HepG2 (cell line): ENCODE data around the gene TRIM7. TPM values are rescaled to one million over a fixed set of nuclear protein-coding genes. Genes with fewer than 3 reads are reported as not detected.

Source experiments
- ATRX ChIP-seq: sonication (generic); formaldehyde crosslinking; IDR thresholded peaks from 2 replicates; pipeline ENCODE4 v1.4.0; 2020; ENCODE audit warnings: missing genetic modification reagents, borderline replicate concordance
- FOXM1 ChIP-seq: sonication (generic); formaldehyde crosslinking; IDR thresholded peaks from 2 replicates; pipeline ENCODE4 v1.5.0; 2020; ENCODE audit warnings: missing genetic modification reagents
- GATAD2A ChIP-seq: IDR thresholded peaks from 2 replicates; pipeline ENCODE4 v1.6.1; 2016
- GLI4 ChIP-seq: sonication (generic); formaldehyde crosslinking; IDR thresholded peaks from 2 replicates; pipeline ENCODE4 v1.5.1; 2020; ENCODE audit warnings: missing genetic modification reagents, mild to moderate bottlenecking, moderate library complexity, borderline replicate concordance
- SIN3A ChIP-seq: IDR thresholded peaks from 2 replicates; pipeline ENCODE4 v1.6.1; 2011; ENCODE audit warnings: low read depth, mild to moderate bottlenecking, control low read depth, low read length, borderline replicate concordance
- ZNF232 ChIP-seq: sonication (generic); formaldehyde crosslinking; IDR thresholded peaks from 2 replicates; pipeline ENCODE4 v1.4.0; 2020; ENCODE audit warnings: missing genetic modification reagents, borderline replicate concordance
- ZNF589 ChIP-seq: sonication (generic); formaldehyde crosslinking; conservative IDR thresholded peaks from 2 replicates; pipeline ENCODE4 v1.8.0; 2022; ENCODE audit warnings: mild to moderate bottlenecking, moderate library complexity, missing genetic modification reagents
- ZNF713 ChIP-seq: sonication (generic); formaldehyde crosslinking; IDR thresholded peaks from 2 replicates; pipeline ENCODE4 v1.4.0; 2020; ENCODE audit warnings: mild to moderate bottlenecking, missing genetic modification reagents
- ZNF75D ChIP-seq: sonication (generic); formaldehyde crosslinking; IDR thresholded peaks from 2 replicates; pipeline ENCODE4 v1.8.1; 2023; ENCODE audit warnings: missing genetic modification reagents, mild to moderate bottlenecking, borderline replicate concordance
- ZNF761 ChIP-seq: sonication (generic); formaldehyde crosslinking; conservative IDR thresholded peaks from 2 replicates; pipeline ENCODE4 v1.4.0; 2020; ENCODE audit warnings: mild to moderate bottlenecking, missing genetic modification reagents
- ZNF841 ChIP-seq: sonication (generic); formaldehyde crosslinking; IDR thresholded peaks from 2 replicates; pipeline ENCODE4 v1.8.1; 2023; ENCODE audit warnings: missing genetic modification reagents, borderline replicate concordance
- ZSCAN20 ChIP-seq: sonication (generic); formaldehyde crosslinking; IDR thresholded peaks from 2 replicates; pipeline ENCODE4 v1.4.0; 2020; ENCODE audit warnings: missing genetic modification reagents, mild to moderate bottlenecking, borderline replicate concordance
- polyA plus RNA-seq, 8 experiments: library from polyadenylated mRNA; depleted of rRNA in 3 of 8; stranded (reverse) in 7 of 8; unstranded in 1 of 8; fragments of >200 nt; fragmentation: Illumina TruSeq in 4 of 8; extraction: Trizol in 4 of 8; gene quantifications; 2 replicates each; pipeline versions ENCODE4 v1.2.1 to v1.2.3, GENCODE V29; 2011 to 2016; ENCODE audit warnings: low read depth in 4 of 8, missing spikeins in 1 of 8, mixed read lengths in 1 of 8; ENCODE audit not compliant: insufficient read depth in 1 of 8
- total RNA-seq, 5 experiments: library from RNA; depleted of rRNA; stranded (reverse); fragments of >200 nt; fragmentation: Illumina TruSeq; extraction: Trizol; gene quantifications; 2 replicates each; pipeline ENCODE4 v1.2.3, GENCODE V29; 2016; ENCODE audit warnings: low read depth in 1 of 5
- TF ChIP-seq, protein P1 (sequence below), 2 experiments: sonication (generic) in 1 of 2; formaldehyde crosslinking in 1 of 2; IDR thresholded peaks; 2 replicates each; pipeline versions ENCODE4 v1.4.0 to v1.6.1; 2016 to 2020; ENCODE audit warnings: borderline replicate concordance in 1 of 2, low read depth in 1 of 2, mild to moderate bottlenecking in 1 of 2, missing genetic modification reagents in 1 of 2
- TF ChIP-seq, protein P2 (sequence below): sonication (generic); formaldehyde crosslinking; IDR thresholded peaks from 2 replicates; pipeline ENCODE4 v1.4.0; 2020; ENCODE audit warnings: missing genetic modification reagents, borderline replicate concordance
- TF ChIP-seq, protein P3 (sequence below): sonication (generic); formaldehyde crosslinking; IDR thresholded peaks from 2 replicates; pipeline ENCODE4 v1.5.0; 2020; ENCODE audit warnings: mild to moderate bottlenecking, missing genetic modification reagents, borderline replicate concordance

Gene TRIM7
- total and polyA plus RNA-seq, 2 of the 13 experiments (the other 11 are each of a cell fraction or from before 2014, with no cell fraction given) = 0.13 TPM; not detected in 1

DNA sequence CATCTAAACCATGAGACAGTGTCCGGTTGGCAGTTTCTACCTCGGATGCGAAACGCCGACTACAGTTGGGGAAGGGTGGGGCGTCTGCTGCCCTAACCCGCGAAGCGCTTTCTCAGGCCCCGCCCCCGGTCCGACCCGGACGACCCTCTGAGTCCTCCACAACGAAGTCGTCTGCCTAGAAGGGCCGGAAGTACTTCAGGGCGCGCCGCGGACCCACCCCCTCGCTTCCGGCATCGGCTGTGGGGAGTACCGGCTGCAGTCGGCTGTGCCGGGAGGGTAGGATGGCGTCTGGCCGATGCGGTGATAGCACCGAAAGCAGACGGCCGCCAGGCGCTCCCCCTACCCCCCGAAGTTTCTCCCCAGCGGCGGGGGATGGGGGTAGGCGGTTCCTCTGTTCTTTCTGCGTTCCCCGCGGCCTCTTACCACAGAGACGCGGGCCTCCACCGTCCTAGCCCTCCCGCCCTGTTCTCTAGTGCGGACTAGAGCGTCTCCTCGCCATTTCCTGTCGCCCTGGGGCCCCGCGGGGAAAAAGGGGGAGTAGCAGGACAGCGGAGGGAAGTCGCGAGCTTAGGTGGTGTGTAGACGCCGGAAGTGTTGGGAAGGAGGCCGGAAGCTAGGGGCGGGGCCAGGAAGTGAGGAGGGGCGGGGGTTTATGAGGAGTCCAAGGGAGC lies 18.2 kb upstream of the TRIM7 start, which contains the start of gene TRIM41 (continued):
- TF ChIP-seq, protein P1, sequence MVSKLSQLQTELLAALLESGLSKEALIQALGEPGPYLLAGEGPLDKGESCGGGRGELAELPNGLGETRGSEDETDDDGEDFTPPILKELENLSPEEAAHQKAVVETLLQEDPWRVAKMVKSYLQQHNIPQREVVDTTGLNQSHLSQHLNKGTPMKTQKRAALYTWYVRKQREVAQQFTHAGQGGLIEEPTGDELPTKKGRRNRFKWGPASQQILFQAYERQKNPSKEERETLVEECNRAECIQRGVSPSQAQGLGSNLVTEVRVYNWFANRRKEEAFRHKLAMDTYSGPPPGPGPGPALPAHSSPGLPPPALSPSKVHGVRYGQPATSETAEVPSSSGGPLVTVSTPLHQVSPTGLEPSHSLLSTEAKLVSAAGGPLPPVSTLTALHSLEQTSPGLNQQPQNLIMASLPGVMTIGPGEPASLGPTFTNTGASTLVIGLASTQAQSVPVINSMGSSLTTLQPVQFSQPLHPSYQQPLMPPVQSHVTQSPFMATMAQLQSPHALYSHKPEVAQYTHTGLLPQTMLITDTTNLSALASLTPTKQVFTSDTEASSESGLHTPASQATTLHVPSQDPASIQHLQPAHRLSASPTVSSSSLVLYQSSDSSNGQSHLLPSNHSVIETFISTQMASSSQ (IDR thresholded peaks at IDR 0.05; ENCODE audit: low read depth) = 0 out of 2 replicates have a peak, but pooled peaks have one; percentile 32
- TF ChIP-seq, protein P1 (CRISPR knock-in tag; IDR thresholded peaks at IDR 0.05; ENCODE audit: borderline replicate concordance) = peak; percentile 80
- no peak for TF ChIP-seq ATRX (CRISPR knock-in tag)
- peak; percentile 58 for TF ChIP-seq GATAD2A
- TF ChIP-seq ZNF75D (CRISPR knock-in tag) = no peak
- no peak for TF ChIP-seq ZNF841 (CRISPR knock-in tag)
- TF ChIP-seq ZSCAN20 (CRISPR knock-in tag) = no peak
- TF ChIP-seq ZNF713 = no peak; the same call in 1 of the 2 replicates
- no peak; the same call in 1 of the 2 replicates for TF ChIP-seq ZNF232 (CRISPR knock-in tag)
- TF ChIP-seq GLI4 (CRISPR knock-in tag) = peak; percentile 60; the same call in 1 of the 2 replicates
- TF ChIP-seq ZNF761 (CRISPR knock-in tag) = peak; percentile 83; the same call in 1 of the 2 replicates
- 0 out of 2 replicates have a peak, but pooled peaks have one; percentile 30 for TF ChIP-seq SIN3A
- no peak; the same call in 1 of the 2 replicates for TF ChIP-seq ZNF589 (CRISPR knock-in tag)
- TF ChIP-seq, protein P2, sequence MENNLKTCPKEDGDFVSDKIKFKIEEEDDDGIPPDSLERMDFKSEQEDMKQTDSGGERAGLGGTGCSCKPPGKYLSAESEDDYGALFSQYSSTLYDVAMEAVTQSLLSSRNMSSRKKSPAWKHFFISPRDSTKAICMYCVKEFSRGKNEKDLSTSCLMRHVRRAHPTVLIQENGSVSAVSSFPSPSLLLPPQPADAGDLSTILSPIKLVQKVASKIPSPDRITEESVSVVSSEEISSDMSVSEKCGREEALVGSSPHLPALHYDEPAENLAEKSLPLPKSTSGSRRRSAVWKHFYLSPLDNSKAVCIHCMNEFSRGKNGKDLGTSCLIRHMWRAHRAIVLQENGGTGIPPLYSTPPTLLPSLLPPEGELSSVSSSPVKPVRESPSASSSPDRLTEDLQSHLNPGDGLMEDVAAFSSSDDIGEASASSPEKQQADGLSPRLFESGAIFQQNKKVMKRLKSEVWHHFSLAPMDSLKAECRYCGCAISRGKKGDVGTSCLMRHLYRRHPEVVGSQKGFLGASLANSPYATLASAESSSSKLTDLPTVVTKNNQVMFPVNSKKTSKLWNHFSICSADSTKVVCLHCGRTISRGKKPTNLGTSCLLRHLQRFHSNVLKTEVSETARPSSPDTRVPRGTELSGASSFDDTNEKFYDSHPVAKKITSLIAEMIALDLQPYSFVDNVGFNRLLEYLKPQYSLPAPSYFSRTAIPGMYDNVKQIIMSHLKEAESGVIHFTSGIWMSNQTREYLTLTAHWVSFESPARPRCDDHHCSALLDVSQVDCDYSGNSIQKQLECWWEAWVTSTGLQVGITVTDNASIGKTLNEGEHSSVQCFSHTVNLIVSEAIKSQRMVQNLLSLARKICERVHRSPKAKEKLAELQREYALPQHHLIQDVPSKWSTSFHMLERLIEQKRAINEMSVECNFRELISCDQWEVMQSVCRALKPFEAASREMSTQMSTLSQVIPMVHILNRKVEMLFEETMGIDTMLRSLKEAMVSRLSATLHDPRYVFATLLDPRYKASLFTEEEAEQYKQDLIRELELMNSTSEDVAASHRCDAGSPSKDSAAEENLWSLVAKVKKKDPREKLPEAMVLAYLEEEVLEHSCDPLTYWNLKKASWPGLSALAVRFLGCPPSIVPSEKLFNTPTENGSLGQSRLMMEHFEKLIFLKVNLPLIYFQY (CRISPR knock-in tag) = no peak; the same call in 1 of the 2 replicates
- TF ChIP-seq, protein P3, sequence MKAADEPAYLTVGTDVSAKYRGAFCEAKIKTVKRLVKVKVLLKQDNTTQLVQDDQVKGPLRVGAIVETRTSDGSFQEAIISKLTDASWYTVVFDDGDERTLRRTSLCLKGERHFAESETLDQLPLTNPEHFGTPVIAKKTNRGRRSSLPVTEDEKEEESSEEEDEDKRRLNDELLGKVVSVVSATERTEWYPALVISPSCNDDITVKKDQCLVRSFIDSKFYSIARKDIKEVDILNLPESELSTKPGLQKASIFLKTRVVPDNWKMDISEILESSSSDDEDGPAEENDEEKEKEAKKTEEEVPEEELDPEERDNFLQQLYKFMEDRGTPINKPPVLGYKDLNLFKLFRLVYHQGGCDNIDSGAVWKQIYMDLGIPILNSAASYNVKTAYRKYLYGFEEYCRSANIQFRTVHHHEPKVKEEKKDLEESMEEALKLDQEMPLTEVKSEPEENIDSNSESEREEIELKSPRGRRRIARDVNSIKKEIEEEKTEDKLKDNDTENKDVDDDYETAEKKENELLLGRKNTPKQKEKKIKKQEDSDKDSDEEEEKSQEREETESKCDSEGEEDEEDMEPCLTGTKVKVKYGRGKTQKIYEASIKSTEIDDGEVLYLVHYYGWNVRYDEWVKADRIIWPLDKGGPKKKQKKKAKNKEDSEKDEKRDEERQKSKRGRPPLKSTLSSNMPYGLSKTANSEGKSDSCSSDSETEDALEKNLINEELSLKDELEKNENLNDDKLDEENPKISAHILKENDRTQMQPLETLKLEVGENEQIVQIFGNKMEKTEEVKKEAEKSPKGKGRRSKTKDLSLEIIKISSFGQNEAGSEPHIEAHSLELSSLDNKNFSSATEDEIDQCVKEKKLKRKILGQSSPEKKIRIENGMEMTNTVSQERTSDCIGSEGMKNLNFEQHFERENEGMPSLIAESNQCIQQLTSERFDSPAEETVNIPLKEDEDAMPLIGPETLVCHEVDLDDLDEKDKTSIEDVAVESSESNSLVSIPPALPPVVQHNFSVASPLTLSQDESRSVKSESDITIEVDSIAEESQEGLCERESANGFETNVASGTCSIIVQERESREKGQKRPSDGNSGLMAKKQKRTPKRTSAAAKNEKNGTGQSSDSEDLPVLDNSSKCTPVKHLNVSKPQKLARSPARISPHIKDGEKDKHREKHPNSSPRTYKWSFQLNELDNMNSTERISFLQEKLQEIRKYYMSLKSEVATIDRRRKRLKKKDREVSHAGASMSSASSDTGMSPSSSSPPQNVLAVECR = peak; percentile 90
- TF ChIP-seq FOXM1 (CRISPR knock-in tag) = no peak
